ENCODE measurements around the gene GCNA.
"Not testable (repeated sequence)": the region's sequence is repeated elsewhere in the genome, so short reads cannot be mapped to it uniquely, and the experiment has no call there.

GCNA gene

GRCh38 chrX:71644406-71644805, 66.2 kb downstream of the GCNA start:
- not testable (repeated sequence) for DNase-seq

- DNase-seq, result no peak
Observed at GRCh38 chrX:71650333-71650969, 72.2 kb downstream of the GCNA start.

GRCh38 chrX:71652405-71652804, 74.2 kb downstream of the GCNA start:
- DNase-seq, result peak; percentile 2

- no peak for DNase-seq
Observed at GRCh38 chrX:71653344-71653743, 75.1 kb downstream of the GCNA start.

- no peak for DNase-seq
Observed at GRCh38 chrX:71657267-71657666, 79.0 kb downstream of the GCNA start.

- no peak for DNase-seq
Observed at GRCh38 chrX:71659342-71659741, 81.1 kb downstream of the GCNA start.

GRCh38 chrX:71659959-71660358, 81.7 kb downstream of the GCNA start:
- no peak for DNase-seq

GRCh38 chrX:71660562-71661416, 82.6 kb downstream of the GCNA start:
- no peak for DNase-seq

GRCh38 chrX:71661919-71662318, 83.7 kb downstream of the GCNA start:
- DNase-seq, result no peak

GRCh38 chrX:71662654-71663053, 84.4 kb downstream of the GCNA start:
- DNase-seq, result not testable (repeated sequence)

All from GF-D8 (cell line).